Keratinocyte (primary cell): ENCODE measurements around the gene SWAP70. TPM values are rescaled to one million over a fixed set of nuclear protein-coding genes. Genes with fewer than 3 reads are reported as not detected.

Source experiments
- DNase-seq: peaks from one replicate; pipeline ENCODE4 v3.0.0-alpha.2; 2011; ENCODE audit warnings: low read depth, missing footprints, low spot score
- FAIRE-seq: peaks from 2 replicates; lab custom pipeline; 2011; peaks lifted over from hg19 to GRCh38; lab: Jason Lieb, UNC
- H2AFZ ChIP-seq: 2 replicates; pipeline ENCODE4 v1.6.0; 2012; ENCODE audit warnings: low read length, control low read depth, inconsistent platforms; ENCODE audit not compliant: control insufficient read depth
- H3K27ac ChIP-seq: 2 replicates; pipeline ENCODE4 v1.5.1; 2011; ENCODE audit warnings: low read length; ENCODE audit not compliant: control insufficient read depth, insufficient read depth
- H3K27me3 ChIP-seq: 3 replicates; pipeline ENCODE4 v1.6.0; 2011; ENCODE audit warnings: low read length; ENCODE audit not compliant: control insufficient read depth, insufficient read depth; ENCODE audit errors: extremely low read depth
- H3K36me3 ChIP-seq, 2 experiments: 2 replicates in 1 of 2; 3 replicates in 1 of 2; pipeline ENCODE4 v1.5.1; 2011; ENCODE audit warnings: low read length in 2 of 2, mild to moderate bottlenecking in 1 of 2; ENCODE audit not compliant: control insufficient read depth in 2 of 2, insufficient read depth in 2 of 2; ENCODE audit errors: extremely low read depth in 1 of 2
- H3K4me1 ChIP-seq: 3 replicates; pipeline ENCODE4 v1.5.1; 2011; ENCODE audit warnings: low read length; ENCODE audit not compliant: control insufficient read depth, insufficient read depth; ENCODE audit errors: extremely low read depth
- H3K4me2 ChIP-seq: 3 replicates; pipeline ENCODE4 v1.6.0; 2011; ENCODE audit warnings: low read depth, low read length; ENCODE audit not compliant: control insufficient read depth, insufficient read depth; ENCODE audit errors: extremely low read depth
- H3K4me3 ChIP-seq, 3 experiments: fragments of 200-600 bp in 1 of 3; sonication (generic) in 1 of 3; 2 replicates in 2 of 3; 3 replicates in 1 of 3; pipeline ENCODE4 v1.5.1; 2011 to 2016; ENCODE audit warnings: low read length in 3 of 3, mild to moderate bottlenecking in 3 of 3, control low read depth in 2 of 3, inconsistent platforms in 1 of 3, low read depth in 1 of 3, mixed read lengths in 1 of 3, mixed run types in 1 of 3, moderate library complexity in 1 of 3; ENCODE audit not compliant: control insufficient read depth in 2 of 3, insufficient read depth in 2 of 3; ENCODE audit errors: extremely low read depth in 1 of 3
- H3K79me2 ChIP-seq: 2 replicates; pipeline ENCODE4 v1.6.0; 2012; ENCODE audit warnings: low read length; ENCODE audit not compliant: control insufficient read depth, insufficient read depth
- H3K9ac ChIP-seq: 3 replicates; pipeline ENCODE4 v1.6.0; 2011; ENCODE audit warnings: low read length; ENCODE audit not compliant: control insufficient read depth, insufficient read depth; ENCODE audit errors: extremely low read depth
- H3K9me1 ChIP-seq: 3 replicates; pipeline ENCODE4 v1.6.0; 2011; ENCODE audit warnings: low read length; ENCODE audit not compliant: control insufficient read depth, insufficient read depth; ENCODE audit errors: extremely low read depth
- H3K9me3 ChIP-seq: 2 replicates; pipeline ENCODE4 v1.5.1; 2012; ENCODE audit warnings: low read depth, low read length; ENCODE audit not compliant: control insufficient read depth
- H4K20me1 ChIP-seq: 3 replicates; pipeline ENCODE4 v1.6.0; 2011; ENCODE audit warnings: low read length; ENCODE audit not compliant: control insufficient read depth, insufficient read depth; ENCODE audit errors: extremely low read depth
- CTCF ChIP-seq, 3 experiments: IDR thresholded peaks in 1 of 3; conservative IDR thresholded peaks in 1 of 3; optimal IDR thresholded peaks in 1 of 3; 2 replicates in 2 of 3; 3 replicates in 1 of 3; pipeline versions ENCODE3 to v1.5.1; 2011; ENCODE audit warnings: low read length in 3 of 3, mild to moderate bottlenecking in 3 of 3, moderate library complexity in 2 of 3, control low read depth in 1 of 3, inconsistent platforms in 1 of 3; ENCODE audit not compliant: insufficient read depth in 2 of 3; ENCODE audit errors: extremely low read depth in 1 of 3
- EZH2 ChIP-seq: IDR thresholded peaks from one replicate; pipeline ENCODE4 v1.6.1; 2012; ENCODE audit warnings: inconsistent platforms, mild to moderate bottlenecking, low read length, moderate library complexity
- dilution Hi-C: fragments of 300-500 bp; cut with MboI; formaldehyde crosslinking; loops from one replicate; pipeline ENCODE4 v1.7.0; 2020; ENCODE audit warnings: low sequenced_read_pairs; ENCODE audit not compliant: extremely low pct_ligation_motif_present
- polyA plus RNA-seq, 5 experiments: library from polyadenylated mRNA; depleted of rRNA in 3 of 5; stranded (reverse) in 3 of 5; stranded (forward) in 1 of 5; unstranded in 1 of 5; fragments of >200 nt; gene quantifications; 1 replicate in 1 of 5; 2 replicates in 3 of 5; 3 replicates in 1 of 5; pipeline versions ENCODE4 v1.2.1 to v1.2.3, GENCODE V29; 2011 to 2012; ENCODE audit warnings: missing spikeins in 2 of 5, low read depth in 1 of 5, low replicate concordance in 1 of 5

Gene SWAP70
- polyA plus RNA-seq, 1 donor (not counting 4 experiments of a cell fraction or from before 2014, with no cell fraction given): 28.5 TPM

- DNase-seq: no peak
- H4K20me1 ChIP-seq: no peaks in the 10 kb centered on the region
- no peaks in the 10 kb centered on the region for H3K27me3 ChIP-seq
- no peak overlapping the region for H2AFZ ChIP-seq
- no peak for FAIRE-seq
- H3K9me1 ChIP-seq: no peaks in the 10 kb centered on the region
- H3K36me3 ChIP-seq: no peaks in the 10 kb centered on the region
- no peaks in the 10 kb centered on the region for H3K79me2 ChIP-seq
- H3K4me2 ChIP-seq: no peak overlapping the region
- no peak for TF ChIP-seq CTCF (optimal IDR thresholded peaks at IDR 0.05 in 1 of 3, IDR thresholded peaks at IDR 0.05 in 1 of 3, conservative IDR thresholded peaks at IDR 0.05 in 1 of 3; ENCODE audit: extremely low read depth in 1 of 3, insufficient read depth in 2 of 3, low read length in 3 of 3)
- no peak for TF ChIP-seq EZH2
- dilution Hi-C loops: no loop called here
- H3K9me3 ChIP-seq: no peaks in the 10 kb centered on the region
- no peak overlapping the region for H3K27ac ChIP-seq
- no peak overlapping the region for H3K4me3 ChIP-seq
- H3K9ac ChIP-seq: no peak overlapping the region
- no peaks in the 10 kb centered on the region for H3K4me1 ChIP-seq
Measured at GRCh38 chr11:9643751-9644150, 20.1 kb upstream of the SWAP70 start.

- Histone ChIP-seq H2AFZ (no peak overlapping the region), H3K4me2 (no peak overlapping the region), H3K27me3 (no peaks in the 10 kb centered on the region), H3K9me1 (no peaks in the 10 kb centered on the region), H4K20me1 (no peaks in the 10 kb centered on the region), H3K4me3 (no peak overlapping the region), H3K27ac (no peak overlapping the region), H3K4me1 (no peaks in the 10 kb centered on the region), H3K9me3 (no peaks in the 10 kb centered on the region), H3K79me2 (no peaks in the 10 kb centered on the region), H3K36me3 (no peaks in the 10 kb centered on the region), H3K9ac (no peak overlapping the region)
- TF ChIP-seq EZH2 (no peak), CTCF (optimal IDR thresholded peaks at IDR 0.05 in 1 of 3, IDR thresholded peaks at IDR 0.05 in 1 of 3, conservative IDR thresholded peaks at IDR 0.05 in 1 of 3; ENCODE audit: extremely low read depth in 1 of 3, insufficient read depth in 2 of 3, low read length in 3 of 3) (no peak)
- FAIRE-seq (no peak), DNase-seq (no peak)
- dilution Hi-C loops: no loop called here
Measured at GRCh38 chr11:9645881-9646280, 18.0 kb upstream of the SWAP70 start.
